Measurements from ENCODE around the gene WNT6. TPM values are rescaled to one million over a fixed set of nuclear protein-coding genes. Genes with fewer than 3 reads are reported as not detected.

The WNT6 gene
- total RNA-seq, 1 donor from 2014 or later = 1.9 TPM

- DNase-seq = no peak
Observed at GRCh38 chr2:218877891-218878290, 18.3 kb downstream of the WNT6 start.

DNA sequence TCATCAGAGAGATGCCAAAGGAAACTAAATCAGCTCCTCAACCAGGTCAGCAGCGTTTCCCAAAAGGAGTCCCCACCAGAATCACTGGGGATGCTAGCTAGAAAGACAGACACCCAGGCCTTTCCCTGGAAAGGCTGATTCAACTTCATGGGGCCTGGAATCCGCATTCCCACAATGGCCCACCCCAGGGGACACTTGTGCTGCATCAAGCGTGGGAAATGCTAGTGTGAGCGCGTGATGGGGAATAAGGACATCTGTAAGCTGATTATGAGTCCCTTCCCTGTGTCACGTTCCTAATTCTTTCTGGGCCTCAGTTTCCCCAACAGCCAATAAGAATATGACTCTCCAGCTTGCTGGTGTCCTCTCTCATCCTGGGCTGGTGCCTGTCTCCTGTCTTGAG is 18.9 kb downstream of the WNT6 start:
- DNase-seq = no peak

GRCh38 chr2:218878926-218879761 is 19.5 kb downstream of the WNT6 start:
- peak; percentile 85 for DNase-seq

- no peak for DNase-seq
Observed at GRCh38 chr2:218879776-218880101, 20.1 kb downstream of the WNT6 start.

GRCh38 chr2:218880102-218880858 is 20.7 kb downstream of the WNT6 start, which contains the start of gene WNT10A:
WNT10A (plus strand) TSS chr2:218880852; CDS start chr2:218880996, 144 bp downstream.
- no peak for DNase-seq

- DNase-seq = no peak
Observed at GRCh38 chr2:218880859-218881594, 21.4 kb downstream of the WNT6 start.

DNA sequence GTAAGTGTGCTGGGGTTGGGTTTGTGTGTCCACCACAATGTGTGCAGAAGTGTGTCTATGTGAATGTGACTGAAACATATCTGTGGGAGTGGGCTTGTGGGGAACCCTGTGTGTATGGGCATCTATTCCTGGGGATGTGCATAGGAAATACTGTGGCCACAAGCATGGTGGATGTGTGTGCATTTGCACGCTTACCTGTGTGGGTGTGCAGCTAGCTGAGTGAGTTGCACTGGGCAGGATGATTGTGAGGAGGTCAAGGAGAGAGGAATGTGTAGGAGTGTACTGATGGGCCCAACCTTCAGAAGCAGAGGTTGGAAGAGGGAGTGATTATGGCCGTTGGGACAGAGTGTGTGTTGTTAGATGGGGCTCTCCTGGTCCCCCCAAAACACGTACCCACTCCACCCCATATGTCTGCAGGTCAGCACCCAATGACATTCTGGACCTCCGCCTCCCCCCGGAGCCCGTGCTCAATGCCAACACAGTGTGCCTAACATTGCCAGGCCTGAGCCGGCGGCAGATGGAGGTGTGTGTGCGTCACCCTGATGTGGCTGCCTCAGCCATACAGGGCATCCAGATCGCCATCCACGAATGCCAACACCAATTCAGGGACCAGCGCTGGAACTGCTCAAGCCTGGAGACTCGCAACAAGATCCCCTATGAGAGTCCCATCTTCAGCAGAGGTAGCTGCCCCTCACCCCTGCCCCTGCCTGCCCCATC is 22.3 kb downstream of the WNT6 start:
- DNase-seq = no peak

DNA sequence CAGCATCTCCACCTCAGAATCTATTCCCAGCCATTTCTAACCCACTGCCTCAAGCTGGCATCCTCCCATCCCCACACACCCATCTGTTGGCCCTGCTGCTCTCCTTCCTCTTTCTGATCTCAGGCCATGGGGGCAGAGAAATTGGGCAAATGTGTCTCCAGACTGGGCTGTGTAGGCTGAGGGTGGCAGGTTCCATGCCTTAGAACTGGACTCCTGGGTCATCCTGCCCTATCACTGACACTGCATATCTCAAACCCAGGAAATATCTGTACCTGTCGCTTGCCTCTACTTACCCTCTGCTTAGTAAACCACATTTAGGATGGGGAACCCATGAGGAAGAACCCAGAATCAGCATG is 22.8 kb downstream of the WNT6 start:
- no peak for DNase-seq

GRCh38 chr2:218882866-218883366 is 23.3 kb downstream of the WNT6 start:
- no peak for DNase-seq

DNA sequence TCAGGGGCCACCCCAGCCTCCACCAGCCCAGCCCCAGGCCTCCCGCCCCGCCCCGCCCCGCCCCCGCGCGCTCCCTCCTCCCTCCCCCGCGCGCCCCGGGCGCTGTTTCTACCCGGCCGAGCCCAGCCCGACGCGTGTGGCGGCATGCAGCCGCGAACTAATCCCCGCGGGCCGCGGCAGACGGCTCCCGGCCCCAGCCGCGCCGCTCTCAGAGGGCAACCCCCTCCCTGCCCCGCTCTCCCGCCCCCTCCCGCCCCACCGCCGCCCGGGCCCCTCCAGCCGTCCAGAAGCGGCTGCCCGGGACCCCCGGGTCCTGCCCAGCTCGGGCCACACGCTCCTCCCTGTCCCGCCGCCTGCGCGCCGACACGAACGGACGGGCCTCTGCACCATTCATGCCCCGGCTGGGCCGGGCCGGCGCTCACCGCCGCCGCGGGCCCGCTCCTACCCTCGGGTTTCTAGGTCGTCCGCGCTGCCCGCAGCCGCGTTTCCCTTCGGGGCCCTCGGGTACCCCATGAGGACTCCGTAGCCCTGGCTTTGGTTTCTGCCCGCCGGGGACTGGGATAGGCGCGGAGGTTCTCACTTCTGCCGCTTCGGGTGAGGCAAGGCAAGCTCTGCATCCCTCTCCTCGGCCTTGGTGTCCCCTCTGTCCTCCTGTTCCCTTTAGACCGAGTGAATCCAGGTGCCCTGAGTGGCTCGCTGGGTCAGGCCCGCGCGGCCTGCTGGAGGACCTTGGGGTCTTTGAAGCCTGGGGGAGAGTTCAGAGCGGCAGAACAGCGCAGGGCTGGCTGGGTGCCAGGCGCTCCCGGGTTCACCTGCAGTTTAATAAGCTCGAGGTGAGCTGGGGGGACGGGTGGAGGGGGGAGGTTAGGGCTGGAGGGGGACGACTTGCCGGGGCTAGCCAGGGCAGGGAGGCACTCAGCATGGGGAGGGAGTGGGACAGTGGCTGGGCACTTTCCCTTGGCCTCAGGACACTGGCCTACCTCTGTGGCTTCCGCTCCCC is 24.2 kb downstream of the WNT6 start:
- DNase-seq = peak; percentile 71

- no peak for DNase-seq
Observed at GRCh38 chr2:218884519-218884918, 24.9 kb downstream of the WNT6 start.

- DNase-seq = peak; percentile 92
Observed at GRCh38 chr2:218885981-218886947, 26.7 kb downstream of the WNT6 start.

DNA sequence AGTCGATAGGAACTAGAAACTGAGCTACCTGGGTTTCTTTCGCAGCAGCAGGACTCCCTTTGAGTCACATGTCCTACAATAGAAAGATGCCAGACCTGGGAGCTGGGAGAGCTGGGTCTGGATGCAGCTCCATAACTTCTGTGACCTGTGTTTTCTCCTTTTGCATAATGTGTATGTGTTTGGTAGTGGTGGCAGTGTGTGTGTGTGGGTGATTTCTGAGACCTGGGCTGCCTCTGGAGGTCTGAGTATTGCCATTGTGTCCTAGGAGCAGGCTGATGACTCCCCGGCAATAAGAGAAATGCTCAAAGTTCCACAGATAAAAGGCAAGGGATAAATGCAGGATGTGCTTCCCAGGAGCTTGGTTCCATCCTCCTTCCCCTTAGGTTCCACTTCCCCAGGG is 27.5 kb downstream of the WNT6 start:
- DNase-seq = no peak

GRCh38 chr2:218888341-218888740 is 28.7 kb downstream of the WNT6 start:
- no peak for DNase-seq

GRCh38 chr2:218889937-218890336 is 30.3 kb downstream of the WNT6 start:
- DNase-seq = no peak

- no peak for DNase-seq
Observed at GRCh38 chr2:218890369-218890768, 30.8 kb downstream of the WNT6 start.

DNA sequence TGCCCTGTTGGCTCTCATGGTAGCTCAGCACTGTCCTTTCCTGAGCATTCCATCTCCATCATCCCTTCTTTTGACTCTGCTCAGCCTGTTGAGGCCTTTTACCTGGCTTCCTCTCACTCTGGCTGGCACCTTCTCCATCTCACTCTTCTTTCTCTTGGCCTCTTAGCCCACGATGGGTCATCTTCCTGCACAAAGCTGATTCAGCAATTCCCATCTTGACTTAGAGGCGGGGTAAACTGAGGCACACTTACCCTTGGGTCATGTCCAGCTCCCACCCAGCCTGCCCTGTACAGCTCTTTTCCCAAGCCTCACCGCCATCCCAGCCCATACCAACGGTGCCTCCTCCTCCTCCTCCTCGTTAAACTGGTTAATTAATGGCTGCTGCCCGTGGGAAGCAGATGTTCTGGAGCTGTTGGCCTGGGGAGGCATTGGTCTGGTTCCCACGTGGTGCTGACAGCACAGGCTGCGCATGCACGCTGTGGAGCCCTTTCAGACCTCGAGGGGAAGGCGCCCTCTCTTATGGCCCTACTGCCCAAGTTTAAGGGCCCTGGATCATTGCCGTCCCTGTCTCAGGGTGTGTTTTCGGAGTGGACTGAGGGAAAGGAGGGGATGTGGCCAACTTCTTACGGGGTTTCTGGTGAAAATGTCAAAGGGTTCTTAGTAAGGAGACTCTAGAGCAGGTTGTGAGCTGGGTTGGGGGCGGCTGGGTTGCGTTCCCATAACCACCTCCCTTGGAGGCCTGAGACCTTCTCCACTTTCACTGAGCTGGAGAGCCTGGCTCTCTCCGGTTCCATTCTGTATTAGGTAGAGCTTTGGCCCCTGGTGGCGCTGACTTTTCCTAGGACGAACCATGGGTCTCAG is 31.9 kb downstream of the WNT6 start:
- no peak for DNase-seq

- peak; percentile 85 for DNase-seq
Observed at GRCh38 chr2:218892693-218893348, 33.2 kb downstream of the WNT6 start.

Data from tongue (tissue), 2 donors.